ENCODE data around the gene USP21.
A peak's percentile ranks its signal among the peaks of the same experiment; 100 is the strongest.
"Not testable (repeated sequence)": the region's sequence is repeated elsewhere in the genome, so short reads cannot be mapped to it uniquely, and the experiment has no call there.

The USP21 gene

GRCh38 chr1:161159087-161159912 lies at the start of gene USP21:
USP21 (plus strand) TSS chr1:161159500; CDS start chr1:161160641, 1,141 bp downstream.
- DNase-seq (ENCODE audit: low read depth in 4 of 4, low spot score in 1 of 4) = peak; percentile 79 to 89 (median 84)

GRCh38 chr1:161111117-161111516 lies 48.2 kb upstream of the USP21 start:
- DNase-seq (ENCODE audit: low read depth in 4 of 4, low spot score in 1 of 4) = no peak

- no peak for DNase-seq (ENCODE audit: low read depth in 4 of 4, low spot score in 1 of 4)
Observed at GRCh38 chr1:161111527-161111926, 47.8 kb upstream of the USP21 start.

GRCh38 chr1:161113915-161114314 lies 45.4 kb upstream of the USP21 start:
- DNase-seq (ENCODE audit: low read depth in 4 of 4, low spot score in 1 of 4) = no peak

- no peak for DNase-seq (ENCODE audit: low read depth in 4 of 4, low spot score in 1 of 4)
Observed at GRCh38 chr1:161114556-161114955, 44.7 kb upstream of the USP21 start.

GRCh38 chr1:161115132-161115711 lies 44.1 kb upstream of the USP21 start:
- peak in 1 of 4 experiments; percentile 31 for DNase-seq (ENCODE audit: low read depth in 4 of 4, low spot score in 1 of 4)

- not testable (repeated sequence) for DNase-seq (ENCODE audit: low read depth in 4 of 4, low spot score in 1 of 4)
Observed at GRCh38 chr1:161115961-161116360, 43.3 kb upstream of the USP21 start.

- DNase-seq (ENCODE audit: low read depth in 4 of 4, low spot score in 1 of 4) = peak; percentile 66 to 85 (median 74)
Observed at GRCh38 chr1:161117759-161118581, 41.3 kb upstream of the USP21 start, which contains the start of the genes NIT1 and PFDN2. NIT1 (plus strand) TSS chr1:161118105; CDS start chr1:161118177, 72 bp downstream. PFDN2 (minus strand) TSS chr1:161118037; CDS start chr1:161118026, 11 bp downstream.

GRCh38 chr1:161119092-161119903 lies 40.0 kb upstream of the USP21 start:
- peak in 1 of 4 experiments; percentile 53 for DNase-seq (ENCODE audit: low read depth in 4 of 4, low spot score in 1 of 4)

GRCh38 chr1:161121042-161121650 lies 38.2 kb upstream of the USP21 start:
- DNase-seq (ENCODE audit: low read depth in 4 of 4, low spot score in 1 of 4) = no peak

- DNase-seq (ENCODE audit: low read depth in 4 of 4, low spot score in 1 of 4) = no peak
Observed at GRCh38 chr1:161121834-161122233, 37.5 kb upstream of the USP21 start.

- no peak for DNase-seq (ENCODE audit: low read depth in 4 of 4, low spot score in 1 of 4)
Observed at GRCh38 chr1:161122967-161123366, 36.3 kb upstream of the USP21 start.

GRCh38 chr1:161127649-161128048 lies 31.7 kb upstream of the USP21 start:
- DNase-seq (ENCODE audit: low read depth in 4 of 4, low spot score in 1 of 4) = no peak

- no peak for DNase-seq (ENCODE audit: low read depth in 4 of 4, low spot score in 1 of 4)
Observed at GRCh38 chr1:161128591-161129420, 30.5 kb upstream of the USP21 start.

- no peak for DNase-seq (ENCODE audit: low read depth in 4 of 4, low spot score in 1 of 4)
Observed at GRCh38 chr1:161130266-161130665, 29.0 kb upstream of the USP21 start.

GRCh38 chr1:161131523-161132409 lies 27.5 kb upstream of the USP21 start:
- no peak for DNase-seq (ENCODE audit: low read depth in 4 of 4, low spot score in 1 of 4)

- peak; percentile 72 to 89 (median 78) for DNase-seq (ENCODE audit: low read depth in 4 of 4, low spot score in 1 of 4)
Observed at GRCh38 chr1:161132410-161133219, 26.7 kb upstream of the USP21 start, which contains the start of gene DEDD. DEDD (minus strand) TSS chr1:161132667; CDS start chr1:161124462, 8,205 bp downstream.
